Adrenal gland (tissue), 5 donors: ENCODE data around the gene SECTM1.

Experiments
- CTCF ChIP-seq, 6 experiments: fragments of 450-650 bp in 4 of 6; fragments of 200-600 bp in 2 of 6; sonication (generic) in 1 of 6; IDR thresholded peaks; 1 replicate in 5 of 6; 2 replicates in 1 of 6; pipeline versions ENCODE4 v1.5.1 to v1.8.0; 2016 to 2021; ENCODE audit warnings: antibody characterized with exemption in 6 of 6, mild to moderate bottlenecking in 2 of 6, moderate library complexity in 1 of 6
- POLR2A ChIP-seq, 2 donors: fragments of 450-650 bp; IDR thresholded peaks; one replicate each; pipeline ENCODE4 v1.6.1; 2017; ENCODE audit warnings: antibody characterized with exemption in 2 of 2, mild to moderate bottlenecking in 2 of 2, moderate library complexity in 1 of 2
- donor health status: DM: no; HTN: no; CAD: no.

- TF ChIP-seq CTCF (IDR thresholded peaks at IDR 0.05): no peak
- TF ChIP-seq POLR2A (IDR thresholded peaks at IDR 0.05): no peak
Measured at GRCh38 chr17:82356845-82357355, 23.3 kb upstream of the SECTM1 start.
